Common myeloid progenitor, CD34-positive (primary cell): ENCODE measurements around the gene COG5.

Experiments used
- CTCF ChIA-PET: fragments of 350-600 bp; sonication (Branson Sonifier 250); formaldehyde crosslinking; loops from one replicate; lab custom pipeline; 2021; ENCODE audit warnings: antibody characterized with exemption; lab: Charles Lee
- POLR2A ChIA-PET: fragments of 350-600 bp; sonication (Branson Sonifier 250); formaldehyde crosslinking; loops from one replicate; lab custom pipeline; 2021; ENCODE audit warnings: antibody characterized with exemption; lab: Charles Lee
- DNase-seq, 3 donors: peaks; one replicate each; pipeline versions ENCODE4 v3.0.0 to v3.0.0-alpha.2; 2013
- H3K27ac ChIP-seq, 2 experiments: 1 replicate in 1 of 2; 2 replicates in 1 of 2; pipeline ENCODE4 v1.7.0; 2013; ENCODE audit warnings: inconsistent platforms in 2 of 2, low read length in 2 of 2, mild to moderate bottlenecking in 2 of 2, low read depth in 1 of 2, moderate library complexity in 1 of 2; ENCODE audit not compliant: severe bottlenecking in 2 of 2, insufficient read depth in 1 of 2, poor library complexity in 1 of 2
- H3K27me3 ChIP-seq, 5 experiments: replicated peaks in 2 of 5; 1 replicate in 3 of 5; 2 replicates in 2 of 5; pipeline versions ENCODE4 v1.6.1 to v1.7.0; 2013; ENCODE audit warnings: low read length in 4 of 5, mild to moderate bottlenecking in 2 of 5, moderate library complexity in 2 of 5, inconsistent platforms in 1 of 5; ENCODE audit not compliant: insufficient read depth in 5 of 5, control insufficient read depth in 4 of 5
- H3K36me3 ChIP-seq, 4 experiments: 1 replicate in 2 of 4; 2 replicates in 2 of 4; pipeline versions ENCODE4 v1.6.1 to v1.7.0; 2013; ENCODE audit warnings: low read length in 3 of 4, control low read depth in 1 of 4, mild to moderate bottlenecking in 1 of 4; ENCODE audit not compliant: control insufficient read depth in 4 of 4, insufficient read depth in 4 of 4
- H3K4me1 ChIP-seq, 4 experiments: 1 replicate in 3 of 4; 2 replicates in 1 of 4; pipeline versions ENCODE4 v1.6.1 to v1.7.1; 2013; ENCODE audit warnings: low read length in 3 of 4, mild to moderate bottlenecking in 3 of 4, control low read depth in 1 of 4, inconsistent platforms in 1 of 4, moderate library complexity in 1 of 4; ENCODE audit not compliant: control insufficient read depth in 4 of 4, insufficient read depth in 4 of 4; ENCODE audit errors: control extremely low read depth in 1 of 4
- H3K4me3 ChIP-seq, 7 experiments: 1 replicate in 4 of 7; 2 replicates in 3 of 7; pipeline versions ENCODE4 v1.5.1 to v1.7.0; 2013; ENCODE audit warnings: mild to moderate bottlenecking in 7 of 7, low read length in 6 of 7, moderate library complexity in 6 of 7, inconsistent platforms in 2 of 7, low read depth in 2 of 7, control low read depth in 1 of 7; ENCODE audit not compliant: insufficient read depth in 4 of 7, control insufficient read depth in 1 of 7; ENCODE audit errors: extremely low read depth in 1 of 7
- H3K9me3 ChIP-seq, 5 experiments: 1 replicate in 4 of 5; 2 replicates in 1 of 5; pipeline versions ENCODE4 v1.6.1 to v1.7.1; 2013; ENCODE audit warnings: low read length in 4 of 5, mild to moderate bottlenecking in 2 of 5, inconsistent platforms in 1 of 5, low read depth in 1 of 5, moderate library complexity in 1 of 5; ENCODE audit not compliant: control insufficient read depth in 4 of 5, insufficient read depth in 2 of 5; ENCODE audit errors: control extremely low read depth in 1 of 5
- WGBS: methylation state at CpG from one replicate; pipeline ENCODE4 v1.1.5; 2013; ENCODE audit not compliant: insufficient coverage; 5-methylcytosine and 5-hydroxymethylcytosine counted together

COG5 gene

DNA sequence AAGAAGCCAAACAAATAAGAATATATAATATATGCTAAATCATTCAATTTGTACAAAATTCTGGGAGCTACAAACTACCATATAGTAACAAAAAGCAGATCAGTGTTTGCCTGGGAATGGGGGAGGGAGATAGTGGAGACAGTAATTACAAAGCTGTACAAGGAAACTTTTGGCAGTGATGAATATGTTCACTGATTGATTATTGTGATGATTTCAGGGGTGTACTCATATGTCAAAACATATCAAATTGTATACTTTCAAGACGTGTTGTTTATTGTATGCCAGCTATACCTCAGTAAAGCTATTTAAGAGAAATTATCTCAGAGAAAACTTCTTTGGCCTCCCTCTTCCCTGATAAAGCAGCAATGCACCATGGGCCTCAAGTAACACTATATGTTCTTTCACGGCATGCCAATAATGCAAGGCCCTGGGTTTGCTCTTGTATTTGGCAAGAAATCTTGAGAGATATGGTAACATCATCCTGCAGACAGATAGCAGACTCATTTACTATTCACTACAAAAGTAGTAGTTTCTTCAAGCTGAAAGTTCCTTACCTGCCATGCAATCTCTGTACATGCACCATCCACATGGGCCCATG, 261.4 kb downstream of the COG5 start:
- Histone ChIP-seq H3K36me3 (peaks cover 0 to 11% (median 7%) of the 10 kb centered on the region in 4 experiments), H3K27me3 (no peaks in the 10 kb centered on the region), H3K27ac (no peak overlapping the region), H3K4me1 (peaks cover 0 to 6% (median 3%) of the 10 kb centered on the region in 4 experiments), H3K4me3 (no peak overlapping the region), H3K9me3 (peaks cover 0 to 5% (median 0%) of the 10 kb centered on the region in 5 experiments)
- no peak for DNase-seq
- WGBS: no CpG with 5 or more reads among the region's 2 CpGs
- ChIA-PET CTCF (interaction anchor here (0.6 kb wide), 1 partner anchor 27 kb away, joined by 3 read pairs; no protein-coding TSS in a partner anchor), POLR2A (no interaction called here)

DNA sequence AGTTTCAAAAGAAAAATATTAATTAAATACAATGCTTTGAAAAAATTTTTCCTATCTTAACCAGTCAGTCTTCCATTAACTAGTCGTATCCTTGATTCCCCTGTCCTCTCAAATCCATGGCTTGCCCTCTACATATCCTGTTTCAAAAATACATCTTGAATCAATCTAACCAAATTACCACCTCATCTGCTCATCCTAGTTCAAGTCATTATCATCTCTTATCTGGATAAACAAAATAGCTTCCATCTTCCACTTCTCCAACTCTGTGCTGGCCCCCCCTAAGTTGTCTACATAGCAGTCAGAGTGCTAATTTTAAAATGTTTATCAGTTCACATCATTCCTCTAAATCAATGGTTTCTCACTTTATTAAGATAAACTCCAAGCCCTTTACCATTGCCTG, 269.5 kb downstream of the COG5 start:
- H3K27ac ChIP-seq: no peak overlapping the region
- no peak for DNase-seq
- H3K4me3 ChIP-seq: no peak overlapping the region
- WGBS: 100% methylated on average over 1 of the region's 1 CpG
- POLR2A ChIA-PET: no interaction called here
- no peaks in the 10 kb centered on the region for H3K27me3 ChIP-seq
- peaks cover 0 to 4% (median 0%) of the 10 kb centered on the region in 5 experiments for H3K9me3 ChIP-seq
- H3K36me3 ChIP-seq: peaks cover 8 to 27% (median 18%) of the 10 kb centered on the region in 4 experiments
- CTCF ChIA-PET: interaction anchor here (1.2 kb wide), 1 partner anchor 9 kb away, joined by 3 read pairs; no protein-coding TSS in a partner anchor
- H3K4me1 ChIP-seq: no peaks in the 10 kb centered on the region

DNA sequence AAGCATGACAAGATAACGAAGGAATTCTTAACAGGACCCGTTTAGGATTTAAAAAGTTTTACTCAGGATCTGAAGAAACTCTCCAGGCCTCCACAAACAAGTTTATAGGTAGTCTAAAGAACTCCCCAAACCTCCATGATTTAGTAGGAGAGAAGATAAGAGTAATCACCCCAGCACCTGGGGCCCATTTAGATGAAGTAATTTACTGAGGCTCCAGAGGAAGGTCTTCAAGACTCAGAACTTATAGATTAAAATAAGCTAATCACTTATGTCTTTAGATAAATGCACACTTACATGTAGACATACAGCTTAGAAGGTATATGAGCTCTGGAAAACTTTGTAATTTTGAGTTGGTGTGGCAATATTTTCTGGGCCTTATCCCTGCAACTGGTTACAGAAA, 271.1 kb downstream of the COG5 start:
- no peaks in the 10 kb centered on the region for H3K27me3 ChIP-seq
- WGBS: no CpG with 5 or more reads among the region's 2 CpGs
- POLR2A ChIA-PET: no interaction called here
- H3K9me3 ChIP-seq: peaks cover 0 to 4% (median 0%) of the 10 kb centered on the region in 5 experiments
- CTCF ChIA-PET: interaction anchor here (0.8 to 1.1 kb wide), 2 partner anchors 18 to 52 kb away, joined by 3 to 4 read pairs; no protein-coding TSS in a partner anchor
- no peak for DNase-seq
- H3K27ac ChIP-seq: no peak overlapping the region
- no peaks in the 10 kb centered on the region for H3K4me1 ChIP-seq
- no peak overlapping the region for H3K4me3 ChIP-seq
- peaks cover 8 to 32% (median 18%) of the 10 kb centered on the region in 4 experiments for H3K36me3 ChIP-seq

DNA sequence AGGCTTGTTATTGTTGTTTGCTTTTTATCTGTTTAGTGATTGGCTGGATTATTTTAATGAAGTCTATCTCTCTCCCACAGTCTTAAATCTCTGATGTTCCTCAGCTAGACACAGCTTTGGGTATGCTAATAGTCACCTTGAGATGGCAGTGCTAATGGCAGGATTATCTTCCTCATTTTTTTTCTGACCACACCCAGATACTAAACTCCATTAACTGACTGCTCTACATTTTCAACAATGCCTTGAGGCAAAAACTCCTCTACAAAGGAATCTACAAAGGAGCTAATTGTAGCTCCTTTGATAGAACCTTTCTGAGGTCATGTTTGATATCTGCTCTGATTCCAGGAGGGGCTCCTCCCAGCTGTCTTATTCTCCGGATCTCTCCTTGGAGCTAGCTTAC, 272.3 kb downstream of the COG5 start:
- no peak for DNase-seq
- Histone ChIP-seq H3K36me3 (peaks cover 8 to 32% (median 15%) of the 10 kb centered on the region in 4 experiments), H3K9me3 (peaks cover 0 to 4% (median 0%) of the 10 kb centered on the region in 5 experiments), H3K27ac (no peak overlapping the region), H3K4me3 (no peak overlapping the region), H3K27me3 (no peaks in the 10 kb centered on the region), H3K4me1 (no peaks in the 10 kb centered on the region)
- 100% methylated on average over 1 of the region's 1 CpG for WGBS
- ChIA-PET CTCF (no interaction called here), POLR2A (no interaction called here)

DNA sequence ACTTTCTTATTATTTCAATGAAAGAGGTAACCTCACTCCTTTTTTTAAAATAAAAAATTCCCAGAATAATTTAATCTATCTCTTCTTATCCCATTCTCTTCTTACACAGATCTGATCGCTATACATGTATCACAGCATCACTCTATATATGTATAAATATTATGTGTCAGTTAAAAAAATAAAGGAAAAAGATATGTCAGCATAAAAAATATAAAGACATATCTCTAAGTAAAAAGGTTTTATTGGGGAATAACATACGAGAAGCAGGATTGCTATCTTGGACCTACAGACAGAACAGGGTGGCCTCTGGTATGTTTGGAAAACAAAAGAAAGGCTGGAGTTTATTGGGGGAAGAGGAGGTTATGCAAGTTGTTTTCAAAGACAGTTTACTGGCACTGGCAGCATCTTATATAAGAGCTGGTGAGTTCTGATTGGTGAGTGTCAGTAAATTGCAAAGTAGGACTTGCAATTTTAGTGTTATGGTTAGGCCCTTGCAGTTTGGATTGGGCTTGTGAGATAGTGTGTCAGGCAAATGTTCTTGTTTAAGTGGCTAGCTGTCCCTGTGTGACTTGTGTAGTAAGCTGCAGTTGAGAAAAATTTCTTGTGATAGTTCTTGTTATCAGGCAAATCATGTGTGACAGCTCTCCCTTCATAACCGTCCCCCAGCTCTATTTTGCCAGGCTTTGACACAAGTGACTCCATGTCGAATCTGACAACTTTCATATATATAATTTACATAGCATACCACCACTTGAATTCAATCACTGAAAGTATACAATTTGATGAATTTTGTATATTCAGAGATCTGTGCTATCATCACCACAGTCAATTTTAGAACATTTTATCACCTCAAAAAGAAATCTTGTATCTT, 276.7 kb downstream of the COG5 start:
- Histone ChIP-seq H3K9me3 (peaks cover 0 to 4% (median 0%) of the 10 kb centered on the region in 5 experiments), H3K27ac (no peak overlapping the region), H3K27me3 (no peaks in the 10 kb centered on the region), H3K4me1 (no peaks in the 10 kb centered on the region), H3K4me3 (no peak overlapping the region), H3K36me3 (peaks cover 3 to 25% (median 10%) of the 10 kb centered on the region in 4 experiments)
- ChIA-PET POLR2A (no interaction called here), CTCF (no interaction called here)
- DNase-seq: no peak
- 88% methylated on average over 1 of the region's 4 CpGs for WGBS

DNA sequence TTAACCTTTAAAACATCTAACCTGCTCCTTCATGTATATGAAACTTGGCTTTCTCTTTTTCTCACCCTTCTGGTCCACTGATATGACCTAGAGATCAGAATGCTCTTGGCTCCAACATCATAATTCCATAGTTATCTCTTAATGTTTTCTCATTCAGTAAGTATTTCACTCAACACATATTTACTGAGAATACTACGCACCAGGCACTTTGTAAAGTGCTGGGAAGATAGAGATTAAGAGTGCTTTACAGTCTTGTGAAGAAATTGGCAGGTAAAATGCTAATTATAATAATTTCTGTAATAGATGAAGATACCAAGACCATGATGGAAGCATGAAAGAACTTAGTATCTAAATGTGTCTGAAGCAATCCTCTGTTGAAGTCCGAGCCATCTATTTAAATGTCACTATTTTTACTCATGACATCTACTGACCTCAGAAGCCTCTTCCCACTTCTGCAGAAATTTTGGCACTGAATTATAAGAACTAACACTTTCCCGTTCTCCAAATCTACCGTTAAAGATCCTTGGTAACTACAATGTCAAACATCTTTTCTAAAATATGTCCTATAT, 278.7 kb downstream of the COG5 start:
- H3K4me1 ChIP-seq: no peaks in the 10 kb centered on the region
- CTCF ChIA-PET: no interaction called here
- 100% methylated on average over 1 of the region's 4 CpGs for WGBS
- no peaks in the 10 kb centered on the region for H3K27me3 ChIP-seq
- POLR2A ChIA-PET: no interaction called here
- no peak overlapping the region for H3K27ac ChIP-seq
- no peaks in the 10 kb centered on the region for H3K9me3 ChIP-seq
- H3K4me3 ChIP-seq: no peak overlapping the region
- no peak for DNase-seq
- peaks cover 0 to 14% (median 3%) of the 10 kb centered on the region in 4 experiments for H3K36me3 ChIP-seq
